GM18502 (cell line): Measurements from ENCODE around the gene FOXP3.
"Not testable (repeated sequence)": the region's sequence is repeated elsewhere in the genome, so short reads cannot be mapped to it uniquely, and the experiment has no call there.

ENCODE experiments used
- ATAC-seq: cut with Tn5 transposase; IDR thresholded peaks from one replicate; pipeline ENCODE4 v1.9.1; 2021; ENCODE audit warnings: mild to moderate bottlenecking; ENCODE audit not compliant: unreplicated experiment, poor library complexity

Gene FOXP3, protein sequence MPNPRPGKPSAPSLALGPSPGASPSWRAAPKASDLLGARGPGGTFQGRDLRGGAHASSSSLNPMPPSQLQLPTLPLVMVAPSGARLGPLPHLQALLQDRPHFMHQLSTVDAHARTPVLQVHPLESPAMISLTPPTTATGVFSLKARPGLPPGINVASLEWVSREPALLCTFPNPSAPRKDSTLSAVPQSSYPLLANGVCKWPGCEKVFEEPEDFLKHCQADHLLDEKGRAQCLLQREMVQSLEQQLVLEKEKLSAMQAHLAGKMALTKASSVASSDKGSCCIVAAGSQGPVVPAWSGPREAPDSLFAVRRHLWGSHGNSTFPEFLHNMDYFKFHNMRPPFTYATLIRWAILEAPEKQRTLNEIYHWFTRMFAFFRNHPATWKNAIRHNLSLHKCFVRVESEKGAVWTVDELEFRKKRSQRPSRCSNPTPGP

DNA sequence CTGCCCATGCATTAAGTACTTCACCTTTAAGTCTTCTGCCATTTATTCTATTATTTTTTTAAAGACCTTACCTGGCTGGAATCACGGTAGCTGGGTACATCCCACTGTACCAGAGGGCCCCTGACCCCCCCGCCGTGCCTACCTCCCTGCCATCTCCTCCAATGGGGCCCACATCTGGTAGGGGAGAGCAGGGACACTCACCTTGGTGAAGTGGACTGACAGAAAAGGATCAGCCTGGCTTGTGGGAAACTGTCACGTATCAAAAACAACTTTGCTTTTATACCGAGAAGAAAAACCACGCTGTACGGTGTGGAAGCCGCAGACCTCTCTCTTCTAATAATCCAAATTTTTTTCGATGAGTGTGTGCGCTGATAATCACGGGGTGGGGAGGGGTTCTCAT, at the start of gene FOXP3:
FOXP3 (minus strand) TSS at position 251 of the 400 bp plus-strand sequence. CDS start 6,205 bp downstream, outside the sequence.
- ATAC-seq: no peak

DNA sequence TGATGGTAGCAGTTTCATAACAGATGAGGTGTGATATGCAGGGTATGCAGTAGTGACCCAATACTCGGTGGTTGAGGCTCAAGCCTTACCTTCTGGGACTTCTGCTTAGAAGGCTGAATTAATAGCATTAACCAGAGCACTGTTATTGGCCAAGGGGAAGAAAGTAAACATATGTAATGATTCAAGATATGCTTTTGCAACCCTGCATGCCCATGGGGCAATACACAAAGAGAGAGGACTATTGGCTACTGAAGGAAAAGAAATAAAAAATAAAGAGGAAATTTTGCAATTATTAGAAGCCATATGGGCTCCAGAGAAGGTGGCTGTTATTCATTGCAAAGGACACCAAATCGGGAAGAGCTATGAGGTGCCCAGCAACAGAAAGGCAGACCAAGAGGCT, 47.7 kb upstream of the FOXP3 start:
- ATAC-seq: no peak

DNA sequence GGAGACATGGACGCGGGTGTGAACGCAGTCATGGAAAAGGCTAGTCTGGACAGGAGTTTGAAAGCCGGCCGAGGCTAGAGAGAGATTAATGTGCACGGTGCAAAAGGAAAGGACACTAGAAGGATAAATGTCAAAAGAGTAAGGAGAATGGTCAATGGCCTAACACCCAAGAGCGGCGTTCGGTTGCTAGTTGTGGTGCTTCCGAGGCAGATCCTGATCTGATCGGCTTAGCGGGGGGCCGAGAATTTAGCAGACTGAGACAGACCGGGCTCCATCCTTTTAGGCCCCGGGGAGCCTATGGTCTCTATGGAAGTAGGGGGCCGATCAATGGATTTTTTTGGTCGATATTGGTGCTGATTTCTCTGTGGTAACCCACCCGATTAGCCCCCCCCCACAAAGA, 45.9 kb upstream of the FOXP3 start:
- no peak for ATAC-seq

DNA sequence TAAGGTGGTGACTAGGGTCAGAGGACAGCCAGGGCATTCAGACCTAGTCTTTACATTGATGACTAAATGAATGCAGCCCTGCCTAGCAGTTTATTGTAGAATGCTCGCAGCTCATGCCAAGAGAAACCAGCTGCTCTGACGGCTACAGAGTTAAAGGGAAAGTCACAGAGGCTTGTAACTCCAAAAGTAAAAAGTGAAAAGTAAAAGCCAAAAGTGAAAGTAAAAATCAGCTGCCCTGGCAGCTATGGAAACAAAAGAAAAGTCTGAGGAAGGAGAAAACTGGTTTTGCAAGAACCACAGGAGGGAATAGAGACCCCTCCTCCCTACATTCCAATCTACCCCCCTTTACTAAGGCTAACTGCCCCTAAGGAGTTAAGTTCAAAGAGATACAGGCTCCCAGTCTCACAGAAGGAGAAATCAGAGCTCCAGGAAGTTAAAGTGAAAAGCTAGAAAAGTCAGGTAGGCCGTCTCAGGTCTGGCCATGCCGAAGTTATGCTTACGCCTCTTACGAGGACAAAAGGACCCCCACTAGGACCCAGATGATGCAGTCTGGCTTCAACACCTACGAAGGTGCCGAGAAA, 45.0 kb upstream of the FOXP3 start:
- ATAC-seq: no peak

DNA sequence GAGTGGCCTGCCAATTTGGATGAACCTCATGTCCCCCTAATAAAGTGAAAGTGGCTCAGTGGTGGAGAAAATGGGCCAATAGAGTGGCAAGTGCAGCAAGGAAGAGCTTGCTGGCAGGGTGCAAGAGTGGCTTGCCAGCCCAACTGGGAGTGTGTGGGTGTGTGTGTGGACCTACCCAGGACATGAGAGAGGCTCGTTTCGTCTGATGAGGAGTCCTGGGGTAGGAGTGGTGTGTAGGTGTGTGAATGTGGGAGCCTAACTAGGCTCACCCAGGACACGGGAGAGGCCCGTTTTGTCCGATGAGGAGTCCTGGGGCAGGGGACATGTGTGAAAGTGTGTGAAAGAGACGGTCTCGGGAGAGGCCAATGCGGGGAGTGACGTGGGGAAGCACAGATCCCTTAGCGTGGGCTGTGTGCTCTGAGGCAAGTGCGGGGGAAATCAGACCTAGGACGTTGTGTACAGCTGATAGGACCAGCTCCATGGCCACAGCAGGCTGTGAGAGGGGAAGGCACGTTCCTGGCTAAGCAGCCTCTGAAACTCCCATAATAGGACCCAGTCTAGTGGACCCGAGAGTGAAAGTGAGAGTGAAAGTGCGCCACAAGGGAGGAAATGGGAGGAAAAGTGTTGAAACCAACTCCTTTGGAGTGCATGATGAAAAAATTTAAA, 44.2 kb upstream of the FOXP3 start:
- no peak for ATAC-seq

DNA sequence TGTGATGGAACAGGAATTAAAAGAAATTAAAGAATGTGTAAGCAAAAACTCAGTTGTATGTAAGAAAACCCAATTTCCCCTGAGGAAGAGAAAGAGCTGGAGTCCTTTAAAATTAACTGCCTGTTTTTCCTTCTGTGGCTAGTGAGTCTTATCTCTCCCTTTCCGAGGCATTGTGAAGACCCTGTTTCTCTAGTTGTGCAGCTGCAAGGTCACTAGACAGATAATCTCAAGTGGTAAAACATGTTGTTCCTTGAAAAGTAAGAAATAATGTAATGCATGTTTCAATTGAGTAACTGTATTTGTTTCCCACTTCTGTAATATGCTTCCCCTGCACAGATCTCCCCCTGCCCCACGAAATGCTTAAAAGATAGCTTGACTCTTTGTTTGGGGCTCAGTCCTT, 43.3 kb upstream of the FOXP3 start:
- ATAC-seq: not testable (repeated sequence)

DNA sequence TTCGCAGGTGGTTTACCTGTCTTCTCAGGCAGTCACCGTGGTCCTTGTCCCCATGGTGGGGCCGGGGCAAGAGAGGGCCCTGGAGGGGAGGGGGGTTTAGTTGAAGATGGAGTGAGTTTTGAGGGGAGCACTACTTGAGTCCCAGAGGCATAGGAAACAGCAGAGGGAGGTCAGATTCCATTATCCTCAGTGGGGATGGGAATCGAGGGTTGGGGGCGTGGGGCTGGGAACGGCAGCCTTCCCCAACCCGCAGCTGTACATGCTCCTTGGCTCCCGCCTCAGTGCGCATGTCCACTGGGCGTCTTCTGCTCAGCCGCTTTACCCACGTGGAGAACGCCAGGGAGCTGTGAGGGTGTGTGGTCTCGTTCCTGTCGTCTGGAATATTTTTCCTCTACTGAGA, 38.8 kb upstream of the FOXP3 start, which contains the start of gene GAGE10:
GAGE10 (plus strand) TSS at position 301 of the 400 bp plus-strand sequence. CDS start 1,214 bp downstream, outside the sequence.
- no peak for ATAC-seq

DNA sequence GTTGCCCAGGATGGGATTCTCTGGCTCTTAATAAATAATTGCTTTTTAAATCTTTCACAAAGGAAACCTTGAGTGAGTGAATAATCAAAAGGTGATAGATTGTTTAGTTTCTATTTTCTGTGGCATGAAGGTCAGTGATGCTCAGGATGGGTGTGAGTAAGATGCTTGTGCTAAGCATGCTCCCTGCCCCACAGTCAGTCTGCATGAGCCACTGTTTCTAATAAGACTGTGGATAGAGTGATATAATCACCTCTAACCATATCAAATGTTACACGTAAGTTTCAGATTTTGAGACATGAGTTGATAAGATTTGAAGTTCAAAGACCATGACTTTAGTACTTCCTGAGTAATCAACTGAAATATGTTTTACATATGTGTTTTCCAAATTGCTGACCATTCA, 36.2 kb upstream of the FOXP3 start:
- ATAC-seq: no peak

DNA sequence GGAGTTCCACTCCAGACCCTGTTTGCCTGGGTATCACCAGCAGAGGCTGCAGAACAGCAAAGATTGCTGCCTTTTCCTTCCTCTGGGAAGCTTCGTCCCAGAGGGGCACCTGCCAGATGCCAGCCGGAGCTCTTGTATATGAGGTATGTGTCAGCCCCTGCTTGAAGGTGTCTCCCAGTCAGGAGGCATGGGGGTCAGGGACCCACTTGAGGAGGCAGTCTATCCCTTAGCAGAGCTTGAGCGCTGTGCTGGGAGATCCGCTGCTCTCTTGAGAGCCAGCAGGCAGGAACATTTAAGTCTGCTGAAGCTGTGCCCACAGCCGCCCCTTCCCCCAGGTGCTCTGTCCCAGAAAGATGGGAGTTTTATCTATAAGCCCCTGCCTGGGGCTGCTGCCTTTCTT, 34.8 kb upstream of the FOXP3 start:
- ATAC-seq: not testable (repeated sequence)

DNA sequence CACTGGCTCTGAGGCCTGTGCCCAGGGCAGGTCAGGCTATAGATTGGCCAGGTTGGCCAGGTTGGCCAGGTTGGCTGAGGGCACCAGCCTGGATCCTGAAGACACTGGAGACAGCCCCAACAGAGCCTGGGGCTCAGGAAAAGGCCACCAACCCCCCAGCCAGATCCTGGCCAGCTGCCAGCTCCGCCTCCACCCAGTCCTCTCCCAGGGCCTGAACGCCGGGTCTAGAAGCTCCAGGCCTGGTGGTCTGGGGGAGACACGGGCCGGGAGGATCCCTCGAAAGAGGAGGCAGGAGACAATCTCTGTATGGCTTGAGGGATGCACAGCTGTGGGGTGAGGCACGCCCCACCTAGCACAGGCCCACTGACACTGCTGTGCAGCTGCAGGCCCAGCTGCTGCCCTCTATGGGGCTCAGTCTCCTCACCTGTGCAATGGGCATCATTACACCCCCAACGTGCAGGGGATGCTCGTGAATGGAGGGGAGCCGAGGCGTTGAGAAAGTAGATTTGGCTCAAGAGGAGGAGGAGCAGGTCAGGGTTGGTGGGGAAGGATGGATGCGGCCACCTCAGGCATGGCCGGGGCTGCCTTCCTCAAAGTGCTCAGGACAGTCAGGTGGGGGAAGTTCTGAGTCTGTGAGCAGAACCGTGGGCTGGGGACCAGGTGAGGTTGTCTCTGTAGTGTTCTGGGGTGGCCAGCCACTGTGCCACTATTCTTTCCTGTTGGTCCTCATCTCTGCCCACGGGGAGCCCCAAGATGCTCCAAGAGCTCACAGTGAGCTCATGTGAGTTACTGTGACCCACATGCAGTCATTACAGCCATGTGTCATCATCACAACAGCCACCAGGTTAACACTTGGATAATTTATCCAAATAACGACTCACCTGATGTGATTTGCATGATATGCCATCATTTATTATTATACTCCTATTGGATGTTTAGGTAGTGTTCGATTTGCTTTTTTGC, 28.2 kb upstream of the FOXP3 start:
- ATAC-seq: no peak

DNA sequence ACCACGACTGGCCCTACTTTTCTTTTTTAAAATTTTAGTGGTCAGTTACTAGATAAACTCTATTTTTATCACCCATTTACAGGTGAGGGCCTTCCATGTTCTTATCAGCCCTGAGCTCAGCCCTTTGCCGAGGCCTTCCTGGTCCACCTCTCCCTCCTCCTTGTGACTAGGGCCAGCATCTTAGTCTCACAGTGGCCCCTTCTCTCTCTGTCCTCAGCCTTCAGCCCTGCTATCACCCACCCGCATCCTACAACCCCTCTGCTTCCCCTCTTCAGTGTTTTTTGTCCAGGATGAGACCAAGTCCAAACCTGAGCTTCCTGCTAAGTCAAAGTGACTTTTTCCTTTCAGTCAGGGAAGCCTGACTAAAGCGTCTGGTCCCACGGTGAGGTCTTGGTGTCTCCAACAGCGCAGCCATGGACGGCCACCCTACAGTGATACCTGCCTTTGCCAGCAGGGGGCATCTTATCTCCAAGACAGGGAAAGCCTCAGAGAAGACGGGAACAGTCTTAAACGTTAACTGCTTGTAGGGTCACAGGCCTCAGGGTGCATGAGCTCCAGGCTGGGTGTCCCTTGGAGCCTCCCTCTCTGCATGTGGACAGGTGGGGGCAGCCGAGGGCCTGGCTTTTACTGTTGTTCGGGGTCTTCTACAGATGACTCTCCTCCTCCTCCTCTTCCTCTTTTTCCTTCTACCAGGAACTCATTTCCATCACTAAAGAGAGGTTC, 27.3 kb upstream of the FOXP3 start:
- ATAC-seq: peak; percentile 85

DNA sequence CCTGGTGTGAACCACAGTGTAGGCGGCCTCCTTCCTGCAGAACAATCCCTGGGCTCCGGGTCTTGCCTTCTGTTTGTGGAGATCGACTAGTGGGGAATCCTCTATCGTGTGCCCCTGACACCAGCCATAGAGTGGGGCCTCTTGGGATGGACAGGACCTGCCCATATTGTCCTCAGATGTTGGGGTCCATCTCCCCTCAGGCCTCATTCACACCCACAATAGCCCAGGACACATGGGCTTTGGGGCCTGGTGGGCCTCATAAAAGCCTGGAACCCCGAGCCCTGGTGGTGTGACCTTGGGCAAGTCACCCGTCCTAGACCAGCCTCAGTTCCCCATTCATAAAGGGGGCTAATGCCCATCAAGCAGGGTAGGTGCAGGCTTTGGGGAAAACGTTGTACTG, 25.7 kb upstream of the FOXP3 start:
- ATAC-seq: no peak

DNA sequence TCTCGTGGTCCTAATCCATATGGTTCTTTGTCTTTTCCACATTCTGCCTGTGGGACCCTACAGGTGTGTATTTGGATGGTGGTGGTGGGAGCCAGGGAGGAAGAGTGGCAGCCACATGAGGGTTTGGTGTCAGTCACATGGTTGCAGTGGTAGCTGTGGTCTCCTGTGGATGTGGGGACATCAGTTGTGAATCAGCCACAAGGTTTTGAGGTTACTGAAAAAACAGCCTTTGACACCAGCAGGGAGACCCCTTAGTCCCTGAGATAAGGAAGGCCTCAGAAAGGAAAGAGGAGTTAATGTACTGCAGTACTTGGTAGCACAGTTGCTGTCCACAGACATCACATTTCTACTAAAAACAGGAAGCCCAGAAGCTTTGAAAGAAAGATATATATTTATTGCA, 23.2 kb upstream of the FOXP3 start:
- no peak for ATAC-seq

DNA sequence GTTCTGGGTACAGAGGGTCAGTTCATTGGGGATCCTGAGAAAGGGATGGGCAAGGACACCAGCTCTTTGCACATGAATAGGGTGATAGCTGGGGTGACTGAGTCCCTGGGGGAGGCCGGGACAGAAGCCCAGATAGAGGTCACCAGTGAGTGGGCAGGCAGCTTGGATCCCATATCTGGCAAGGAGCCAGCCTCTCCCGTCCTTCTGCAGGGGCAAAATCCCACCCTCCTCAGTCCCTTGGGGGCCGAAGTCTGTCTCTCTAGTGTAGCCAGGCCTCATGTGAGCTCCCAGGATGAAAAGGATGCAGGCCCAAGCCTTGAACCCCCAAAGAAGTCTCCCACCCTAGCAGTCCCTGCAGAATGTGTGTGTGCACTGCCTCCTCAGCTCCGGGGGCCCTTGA, 22.1 kb upstream of the FOXP3 start:
- ATAC-seq: no peak

DNA sequence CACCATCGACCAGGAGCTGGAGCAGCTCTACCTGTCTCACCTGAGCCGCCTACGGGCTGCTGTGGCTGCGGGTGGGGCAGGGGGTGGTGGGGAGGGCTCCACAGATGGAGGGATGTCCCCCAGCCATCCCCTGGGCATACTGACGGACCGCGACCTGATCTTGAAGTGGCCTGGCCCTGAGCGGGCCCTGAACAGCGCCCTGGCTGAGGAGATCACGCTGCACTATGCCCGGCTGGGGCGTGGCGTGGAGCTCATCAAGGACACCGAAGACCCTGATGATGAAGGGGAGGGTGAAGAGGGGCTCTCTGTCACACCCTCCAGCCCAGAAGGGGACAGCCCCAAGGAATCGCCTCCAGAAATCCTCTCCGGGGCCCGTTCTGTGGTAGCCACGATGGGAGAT, 21.6 kb upstream of the FOXP3 start:
- no peak for ATAC-seq

DNA sequence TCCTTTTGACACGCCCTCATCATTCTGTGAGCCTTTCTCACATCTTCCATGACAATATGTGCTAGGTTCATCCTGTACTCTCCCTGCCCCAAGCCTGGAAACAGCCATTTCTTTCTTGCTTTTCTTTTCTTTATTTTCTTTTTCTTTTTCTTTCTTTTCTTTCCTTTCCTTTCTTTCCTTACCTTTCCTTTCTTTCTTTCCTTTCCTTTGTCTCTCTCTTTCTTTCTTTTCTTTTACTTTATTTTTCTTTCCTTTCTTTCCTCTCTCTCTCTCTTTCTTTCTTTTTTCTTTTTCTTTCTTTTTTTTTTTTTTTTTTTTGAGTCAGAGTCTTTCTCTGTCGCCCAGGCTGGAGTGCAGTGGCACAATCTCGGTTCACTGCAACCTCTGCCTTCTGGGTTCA, 19.7 kb upstream of the FOXP3 start:
- ATAC-seq: no peak

DNA sequence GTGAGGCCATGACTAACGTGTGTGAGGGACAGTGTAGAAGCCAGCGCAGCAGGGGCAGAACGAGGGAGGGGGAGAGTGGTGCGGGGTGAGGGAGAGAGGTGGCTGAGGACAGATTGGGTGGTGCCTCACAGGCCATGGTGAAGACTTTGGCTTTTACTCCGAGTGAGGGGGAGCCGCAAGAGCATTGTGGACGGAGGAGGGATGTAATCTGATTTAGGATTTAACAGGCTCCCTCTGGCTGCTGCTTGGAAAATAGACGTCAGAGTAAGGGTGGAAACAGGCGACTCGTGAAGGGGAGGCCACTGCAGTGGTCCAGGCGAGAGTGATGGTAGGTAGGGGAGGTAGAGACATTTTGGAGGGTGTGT, 18.1 kb upstream of the FOXP3 start:
- ATAC-seq: no peak

DNA sequence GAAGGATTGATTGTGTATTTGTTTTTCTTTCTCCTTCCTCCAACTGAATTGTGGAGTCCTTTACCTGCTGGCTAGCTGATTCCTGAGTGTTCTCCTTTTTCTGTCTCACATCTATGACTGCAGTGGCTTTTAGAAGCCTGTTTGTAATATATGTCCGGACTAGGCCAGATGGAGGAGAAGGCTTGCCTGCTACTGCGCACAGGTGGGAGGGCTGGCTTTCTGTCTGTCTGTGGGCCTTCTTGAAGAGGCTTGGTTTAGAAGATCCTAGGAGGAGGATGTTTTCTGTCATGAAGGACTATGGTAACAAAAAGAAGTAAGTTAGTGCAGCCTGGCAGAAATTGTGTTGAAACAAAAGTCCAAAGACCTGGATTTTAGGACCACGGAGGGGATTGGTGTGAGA, 13.6 kb upstream of the FOXP3 start:
- no peak for ATAC-seq

DNA sequence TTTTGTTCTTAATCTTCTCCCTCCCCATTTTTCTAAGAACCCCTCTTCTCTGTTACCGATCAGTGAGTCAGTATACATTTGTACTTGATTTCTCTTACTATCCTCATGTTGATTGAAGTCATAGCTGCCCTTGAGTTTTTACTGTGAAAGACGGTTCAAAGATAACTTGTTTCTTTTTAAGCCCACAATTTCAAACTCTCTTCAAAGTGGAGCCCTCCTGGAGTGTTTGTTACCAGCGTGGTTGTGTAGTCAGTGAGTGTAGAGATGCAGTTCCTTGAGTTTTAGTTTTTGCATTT, 13.0 kb upstream of the FOXP3 start:
- ATAC-seq: no peak
